GM13976 (cell line): ENCODE data around the gene ACSL1.
A peak's percentile ranks its signal among the peaks of the same experiment; 100 is the strongest.

ENCODE experiments used
- DNase-seq: peaks from one replicate; pipeline ENCODE4 v3.0.0; 2012; ENCODE audit warnings: low spot score
- CTCF ChIP-seq: IDR thresholded peaks from 2 replicates; pipeline ENCODE4 v1.5.1; 2012; ENCODE audit warnings: borderline replicate concordance, mild to moderate bottlenecking; ENCODE audit not compliant: insufficient read depth; ENCODE audit errors: extremely low read depth, missing control alignments, control extremely low read depth
- in situ Hi-C: fragments of 300-500 bp; cut with MboI; formaldehyde crosslinking; loops from one replicate; pipeline ENCODE4 v1.12.0; 2022; ENCODE audit warnings: low sequenced_read_pairs, mixed read lengths, inconsistent platforms; ENCODE audit not compliant: unreplicated experiment

Gene ACSL1

GRCh38 chr4:184768296-184768695, 57.5 kb downstream of the ACSL1 start:
- in situ Hi-C loops = loop anchor here (10.0 kb wide), 1 partner anchor 207 kb away; no protein-coding TSS in a partner anchor
- TF ChIP-seq CTCF = no peak

GRCh38 chr4:184766446-184766845, 59.3 kb downstream of the ACSL1 start:
- TF ChIP-seq CTCF = no peak

More at GRCh38 chr4:184768296-184768695, 57.5 kb downstream of the ACSL1 start:
- no peak for DNase-seq

DNA sequence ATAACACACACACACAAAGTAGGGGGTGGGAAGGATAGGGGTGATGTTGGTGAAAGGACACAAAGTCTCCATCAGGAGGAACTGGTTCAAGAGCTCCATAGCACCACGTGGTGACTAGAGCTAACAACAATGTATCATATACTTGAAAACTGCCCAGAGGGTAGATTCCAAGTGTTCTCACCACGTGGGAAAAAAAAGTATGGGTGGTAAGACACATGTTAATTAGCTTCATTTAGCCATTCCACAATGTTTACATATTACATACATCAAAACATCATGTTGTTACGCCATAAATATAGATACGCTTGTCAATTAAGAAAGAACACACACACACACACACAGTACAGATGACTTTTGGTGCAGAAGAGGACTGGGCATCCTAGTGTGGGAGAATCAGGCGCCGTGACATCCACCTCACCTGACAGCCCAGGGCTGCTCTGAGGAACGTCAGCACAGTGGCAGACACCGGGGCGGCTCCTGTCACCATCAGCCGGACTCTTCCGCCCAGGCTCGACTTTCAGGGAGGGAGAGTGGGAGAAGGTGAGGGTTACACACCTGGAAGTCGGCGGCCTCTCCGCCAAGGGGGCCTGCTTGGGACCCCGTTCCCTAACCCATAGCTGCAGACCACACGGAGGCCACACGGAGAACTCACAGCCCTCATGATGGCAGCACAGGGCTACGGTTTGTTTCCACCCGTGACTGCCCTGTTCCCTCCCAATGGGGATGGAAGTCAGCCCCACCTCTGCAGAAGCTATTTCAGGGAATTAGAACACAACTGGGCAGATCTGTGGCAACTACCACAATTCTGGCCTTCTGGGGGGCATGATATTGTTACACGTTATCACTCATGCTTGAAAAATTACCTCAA, 60.1 kb downstream of the ACSL1 start:
- TF ChIP-seq CTCF = no peak
- DNase-seq = no peak
- in situ Hi-C loops = loop anchor here (10.0 kb wide), 1 partner anchor 209 kb away; no protein-coding TSS in a partner anchor

More at GRCh38 chr4:184766446-184766845, 59.3 kb downstream of the ACSL1 start:
- no peak for DNase-seq
- in situ Hi-C loops = loop anchor here (10.0 kb wide), 1 partner anchor 208 kb away; no protein-coding TSS in a partner anchor

- DNase-seq = no peak
- in situ Hi-C loops = loop anchor here (10.0 kb wide), 1 partner anchor 210 kb away; no protein-coding TSS in a partner anchor
- TF ChIP-seq CTCF = no peak
Observed at GRCh38 chr4:184764601-184765000, 61.2 kb downstream of the ACSL1 start.

- DNase-seq = no peak
- TF ChIP-seq CTCF = no peak
- in situ Hi-C loops = loop anchor here (10.0 kb wide), 1 partner anchor 212 kb away; no protein-coding TSS in a partner anchor
Observed at GRCh38 chr4:184763150-184763780, 62.5 kb downstream of the ACSL1 start.

- peak; percentile 63 for DNase-seq
- in situ Hi-C loops = loop anchor here (10.0 kb wide), 1 partner anchor 213 kb away; no protein-coding TSS in a partner anchor
- no peak for TF ChIP-seq CTCF
Observed at GRCh38 chr4:184762100-184762499, 63.7 kb downstream of the ACSL1 start.
